ENCODE results near the gene TFPI. TPM values are rescaled to one million over a fixed set of nuclear protein-coding genes. Genes with fewer than 3 reads are reported as not detected.
"Not testable (repeated sequence)": the region's sequence is repeated elsewhere in the genome, so short reads cannot be mapped to it uniquely, and the experiment has no call there.

TFPI gene
- total RNA-seq, 1 donor from 2014 or later, result 735 TPM

DNA sequence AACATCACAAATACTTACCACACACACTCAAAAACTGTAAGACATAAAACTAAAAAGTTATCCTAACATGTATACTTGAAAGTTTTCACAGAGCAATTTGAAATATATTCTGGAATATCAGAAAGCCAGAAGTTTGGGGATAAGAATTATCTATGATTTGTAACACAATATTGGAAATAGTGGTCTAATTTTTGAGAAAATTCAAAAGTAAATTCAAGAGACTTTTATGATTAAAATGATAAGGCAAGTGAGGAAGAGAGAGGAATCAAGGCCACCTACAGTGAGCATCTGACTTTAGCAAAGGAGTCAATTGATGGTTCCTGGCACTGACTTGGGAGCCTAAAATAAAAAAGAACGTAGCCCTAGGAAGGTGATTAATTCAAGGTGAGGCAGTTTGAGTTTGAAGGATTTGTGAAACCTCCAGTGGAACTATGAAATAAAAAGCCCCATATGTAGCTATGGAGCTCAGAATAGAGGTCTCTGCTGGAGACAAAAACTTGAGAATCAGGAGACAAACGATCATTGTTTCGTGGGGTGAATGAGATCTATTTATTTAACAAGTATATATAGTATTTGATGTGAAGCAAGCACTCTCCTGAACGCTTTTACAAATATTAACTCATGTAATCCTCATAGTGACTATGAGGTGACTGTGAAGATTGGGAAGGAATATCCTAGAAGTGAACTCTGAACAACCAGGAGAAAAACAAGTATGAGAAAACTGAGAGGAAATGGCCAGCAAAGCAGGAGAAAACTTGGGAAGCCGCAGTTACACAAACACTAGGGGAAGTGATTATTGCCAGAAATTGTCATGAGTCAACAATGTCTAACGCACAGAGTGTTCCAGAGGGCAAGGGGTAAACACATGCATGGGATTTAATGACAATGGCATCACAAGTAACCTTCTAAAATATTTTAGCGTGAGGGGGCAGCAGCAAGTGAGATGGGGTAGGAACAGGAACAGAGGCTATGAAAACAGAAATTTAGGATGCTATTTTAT is 12.8 kb downstream of the TFPI start:
- H3K9me3 Mint-ChIP-seq (ENCODE audit: unreplicated experiment), result no peaks in the 10 kb centered on the region
- peak overlapping the region; percentile 45 for H3K4me3 Mint-ChIP-seq (ENCODE audit: unreplicated experiment)
- no peak for DNase-seq (ENCODE audit: low spot score)
- peaks cover 4% of the 10 kb centered on the region for H3K27me3 Mint-ChIP-seq (ENCODE audit: unreplicated experiment)
- peaks cover 55% of the 10 kb centered on the region for H3K36me3 Mint-ChIP-seq (ENCODE audit: low read depth, unreplicated experiment)
- H3K4me1 Mint-ChIP-seq (ENCODE audit: unreplicated experiment), result peaks cover 33% of the 10 kb centered on the region
- peak overlapping the region; percentile 26 for H3K27ac Mint-ChIP-seq (ENCODE audit: unreplicated experiment)
- TF ChIP-seq, protein P1, sequence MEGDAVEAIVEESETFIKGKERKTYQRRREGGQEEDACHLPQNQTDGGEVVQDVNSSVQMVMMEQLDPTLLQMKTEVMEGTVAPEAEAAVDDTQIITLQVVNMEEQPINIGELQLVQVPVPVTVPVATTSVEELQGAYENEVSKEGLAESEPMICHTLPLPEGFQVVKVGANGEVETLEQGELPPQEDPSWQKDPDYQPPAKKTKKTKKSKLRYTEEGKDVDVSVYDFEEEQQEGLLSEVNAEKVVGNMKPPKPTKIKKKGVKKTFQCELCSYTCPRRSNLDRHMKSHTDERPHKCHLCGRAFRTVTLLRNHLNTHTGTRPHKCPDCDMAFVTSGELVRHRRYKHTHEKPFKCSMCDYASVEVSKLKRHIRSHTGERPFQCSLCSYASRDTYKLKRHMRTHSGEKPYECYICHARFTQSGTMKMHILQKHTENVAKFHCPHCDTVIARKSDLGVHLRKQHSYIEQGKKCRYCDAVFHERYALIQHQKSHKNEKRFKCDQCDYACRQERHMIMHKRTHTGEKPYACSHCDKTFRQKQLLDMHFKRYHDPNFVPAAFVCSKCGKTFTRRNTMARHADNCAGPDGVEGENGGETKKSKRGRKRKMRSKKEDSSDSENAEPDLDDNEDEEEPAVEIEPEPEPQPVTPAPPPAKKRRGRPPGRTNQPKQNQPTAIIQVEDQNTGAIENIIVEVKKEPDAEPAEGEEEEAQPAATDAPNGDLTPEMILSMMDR (IDR thresholded peaks at IDR 0.05; ENCODE audit: unreplicated experiment), result no peak

GRCh38 chr2:187538222-187538621 is 16.0 kb downstream of the TFPI start:
- DNase-seq (ENCODE audit: low spot score); H3K27ac Mint-ChIP-seq (ENCODE audit: unreplicated experiment); H3K4me3 Mint-ChIP-seq (ENCODE audit: unreplicated experiment); H3K9me3 Mint-ChIP-seq (ENCODE audit: unreplicated experiment): not testable (repeated sequence)
- Mint-ChIP-seq H3K4me1 (ENCODE audit: unreplicated experiment) (peaks cover 48% of the 10 kb centered on the region), H3K36me3 (ENCODE audit: low read depth, unreplicated experiment) (peaks cover 77% of the 10 kb centered on the region), H3K27me3 (ENCODE audit: unreplicated experiment) (peaks cover 14% of the 10 kb centered on the region)

DNA sequence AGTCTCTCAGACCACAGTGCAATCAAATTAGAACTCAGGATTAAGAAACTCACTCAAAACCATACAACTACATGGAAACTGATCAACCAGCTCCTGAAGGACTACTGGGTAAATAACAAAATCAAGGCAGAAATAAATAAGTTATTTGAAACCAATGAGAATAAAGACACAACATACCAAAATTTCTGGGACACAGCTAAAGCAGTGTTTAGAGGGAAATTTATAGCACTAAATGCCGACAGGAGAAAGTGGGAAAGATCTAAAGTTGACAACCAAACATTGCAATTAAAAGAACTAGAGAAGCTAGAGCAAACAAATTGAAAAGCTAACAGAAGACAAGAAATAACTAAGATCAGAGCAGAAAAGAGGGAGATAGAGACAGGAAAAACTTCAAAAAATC is 18.9 kb downstream of the TFPI start:
- peaks cover 18% of the 10 kb centered on the region for H3K27me3 Mint-ChIP-seq (ENCODE audit: unreplicated experiment)
- H3K36me3 Mint-ChIP-seq (ENCODE audit: low read depth, unreplicated experiment), result peaks cover 73% of the 10 kb centered on the region
- H3K9me3 Mint-ChIP-seq (ENCODE audit: unreplicated experiment); DNase-seq (ENCODE audit: low spot score); H3K27ac Mint-ChIP-seq (ENCODE audit: unreplicated experiment): not testable (repeated sequence)
- H3K4me1 Mint-ChIP-seq (ENCODE audit: unreplicated experiment), result peaks cover 45% of the 10 kb centered on the region
- peak overlapping the region; percentile 66 for H3K4me3 Mint-ChIP-seq (ENCODE audit: unreplicated experiment)

DNA sequence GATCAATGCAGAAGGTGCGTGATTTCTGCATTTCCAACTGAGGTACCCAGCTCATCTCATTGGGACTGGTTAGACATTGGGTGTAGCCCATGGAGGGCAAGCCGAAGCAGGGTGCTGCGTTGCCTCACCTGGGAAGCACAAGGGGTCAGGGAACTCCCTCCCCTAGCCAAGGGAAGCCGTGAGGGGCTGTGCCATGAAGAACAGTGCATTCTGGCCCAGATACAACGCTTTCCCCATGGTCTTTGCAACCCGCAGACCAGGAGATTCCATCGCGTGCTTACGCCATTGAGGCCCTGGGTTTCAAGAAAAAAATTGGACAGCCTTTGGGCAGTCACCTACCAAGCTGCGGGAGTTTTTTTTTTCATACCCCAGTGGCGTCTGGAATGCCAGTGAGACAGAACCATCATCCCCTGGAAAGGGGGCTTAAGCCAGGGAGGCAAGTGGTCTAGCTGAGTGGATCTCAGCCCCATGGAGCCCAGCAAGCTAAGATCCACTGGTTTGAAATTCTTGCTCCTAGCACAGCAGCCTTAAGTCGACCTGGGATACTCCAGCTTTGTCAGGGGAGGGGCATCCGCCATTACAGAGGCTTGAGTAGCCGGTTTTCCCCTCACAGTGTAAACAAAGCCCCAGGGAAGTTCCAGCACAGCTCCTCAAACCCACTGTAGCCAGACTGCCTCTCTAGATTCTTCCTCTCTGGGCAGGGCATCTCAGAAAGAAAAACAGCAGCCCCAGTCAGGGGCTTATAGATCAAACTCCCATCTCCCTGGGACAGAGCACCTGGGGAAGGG is 21.7 kb downstream of the TFPI start:
- Mint-ChIP-seq H3K27ac (ENCODE audit: unreplicated experiment) (no peak overlapping the region), H3K36me3 (ENCODE audit: low read depth, unreplicated experiment) (peaks cover 67% of the 10 kb centered on the region), H3K4me1 (ENCODE audit: unreplicated experiment) (peaks cover 57% of the 10 kb centered on the region), H3K9me3 (ENCODE audit: unreplicated experiment) (no peaks in the 10 kb centered on the region), H3K27me3 (ENCODE audit: unreplicated experiment) (peaks cover 16% of the 10 kb centered on the region), H3K4me3 (ENCODE audit: unreplicated experiment) (peak overlapping the region; percentile 59)
- TF ChIP-seq, protein P1 (IDR thresholded peaks at IDR 0.05; ENCODE audit: unreplicated experiment), result no peak
- no peak for DNase-seq (ENCODE audit: low spot score)

GRCh38 chr2:187529977-187530721 is 24.1 kb downstream of the TFPI start:
- peak overlapping the region; percentile 19 for H3K27ac Mint-ChIP-seq (ENCODE audit: unreplicated experiment)
- DNase-seq (ENCODE audit: low spot score), result no peak

More at GRCh38 chr2:187529977-187530721, 24.1 kb downstream of the TFPI start:
- peak overlapping the region; percentile 56 for H3K4me3 Mint-ChIP-seq (ENCODE audit: unreplicated experiment)
- peaks cover 60% of the 10 kb centered on the region for H3K36me3 Mint-ChIP-seq (ENCODE audit: low read depth, unreplicated experiment)
- peaks cover 66% of the 10 kb centered on the region for H3K4me1 Mint-ChIP-seq (ENCODE audit: unreplicated experiment)
- no peaks in the 10 kb centered on the region for H3K9me3 Mint-ChIP-seq (ENCODE audit: unreplicated experiment)
- peaks cover 11% of the 10 kb centered on the region for H3K27me3 Mint-ChIP-seq (ENCODE audit: unreplicated experiment)
- TF ChIP-seq, protein P1 (IDR thresholded peaks at IDR 0.05; ENCODE audit: unreplicated experiment), result no peak
